ENCODE measurements around the gene SPRY2.

The SPRY2 gene

DNA sequence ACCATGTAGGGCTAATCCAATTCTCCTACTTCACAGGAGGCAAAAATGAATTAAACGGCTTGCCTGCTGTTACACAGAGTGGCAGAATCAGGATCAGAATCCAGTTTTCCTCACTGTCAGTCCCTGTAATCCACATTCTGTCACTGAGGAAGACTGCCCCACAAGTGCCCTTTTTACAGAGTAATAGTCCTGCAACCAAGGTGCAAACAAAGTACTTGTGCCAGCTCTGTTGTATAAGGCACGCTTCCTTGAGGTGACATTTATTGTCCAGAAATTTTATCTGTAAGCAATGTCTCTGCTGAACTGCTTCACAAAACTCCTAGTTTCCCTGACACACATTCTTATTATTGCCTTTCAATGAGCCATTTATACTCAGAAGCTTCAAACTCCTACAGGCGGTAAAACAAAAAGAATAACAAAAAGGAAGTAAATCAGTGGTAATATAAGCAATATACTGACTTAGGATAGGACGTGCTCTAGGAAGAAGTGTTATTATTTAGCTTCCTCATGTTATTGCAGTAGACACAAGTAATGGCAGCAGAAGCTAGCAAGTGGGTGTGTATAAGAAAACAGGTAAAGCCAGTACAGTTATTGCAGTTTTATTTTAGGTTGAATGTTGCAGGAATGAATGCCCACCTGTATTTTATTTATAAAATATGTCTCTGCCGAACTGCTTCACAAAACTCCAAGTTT, 28.8 kb downstream of the SPRY2 start:
- DNase-seq = no peak

DNA sequence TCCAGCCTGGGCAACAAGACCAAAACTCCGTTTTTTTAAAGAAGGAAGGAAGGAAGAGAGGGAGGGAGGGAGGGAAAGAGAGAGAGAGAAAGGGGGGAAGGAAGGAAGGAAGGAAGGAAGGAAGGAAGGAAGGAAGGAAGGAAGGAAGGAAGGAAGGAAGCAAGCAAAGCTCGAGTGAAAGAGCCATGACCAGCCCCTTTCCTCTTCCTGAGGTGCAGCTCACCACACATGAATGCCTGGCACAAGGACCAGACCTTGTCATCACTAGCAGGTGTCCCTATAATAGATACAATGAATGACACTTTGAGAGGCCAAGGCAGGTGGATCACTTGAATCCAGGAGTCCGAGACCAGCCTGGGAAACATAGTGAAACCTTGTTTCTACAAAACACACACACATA, 31.0 kb downstream of the SPRY2 start:
- no peak for DNase-seq

- DNase-seq = no peak
Measured at GRCh38 chr13:80307401-80307987, 33.4 kb downstream of the SPRY2 start.

GRCh38 chr13:80306337-80306972, 34.5 kb downstream of the SPRY2 start:
- no peak for DNase-seq

GRCh38 chr13:80305737-80306136, 35.2 kb downstream of the SPRY2 start:
- no peak for DNase-seq

GRCh38 chr13:80303225-80303811, 37.6 kb downstream of the SPRY2 start:
- DNase-seq = no peak

DNA sequence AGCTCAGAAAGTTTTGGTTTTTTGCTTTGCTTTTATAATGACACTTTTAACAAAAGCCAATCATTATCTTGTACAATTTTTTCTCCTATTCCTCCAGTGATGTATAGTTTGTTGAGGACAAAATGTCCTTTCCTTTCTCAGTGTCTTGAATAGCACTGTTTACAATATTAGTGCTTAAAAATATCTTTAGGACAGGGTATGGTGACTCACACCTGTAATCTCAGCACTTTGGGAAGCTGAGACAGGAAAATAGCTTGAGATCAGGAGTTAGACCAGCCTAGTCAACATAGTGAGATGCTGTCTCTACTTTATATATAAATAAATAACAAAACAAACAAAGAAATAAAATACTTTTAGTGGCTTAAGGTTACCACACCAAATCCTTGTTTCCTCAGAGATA, 41.9 kb downstream of the SPRY2 start:
- DNase-seq = no peak

DNA sequence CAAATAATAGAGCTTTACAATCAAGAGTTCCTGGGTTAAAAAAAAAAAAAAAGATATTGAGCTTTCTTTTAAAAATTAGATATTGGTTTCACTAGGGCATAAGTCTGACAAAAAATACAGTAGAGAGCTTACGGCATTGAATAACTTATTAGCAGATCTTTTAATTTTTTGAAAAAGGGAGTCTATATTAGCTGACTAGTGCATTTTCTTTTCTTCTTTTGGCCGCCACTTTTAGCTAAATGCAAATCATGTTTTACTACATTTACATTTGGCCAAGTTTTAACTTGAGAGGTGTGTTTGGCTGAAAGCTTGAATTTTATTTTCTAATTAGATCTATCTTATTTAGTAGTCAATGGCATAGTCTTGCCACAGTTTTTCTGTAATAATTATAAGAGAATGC, 43.4 kb downstream of the SPRY2 start:
- no peak for DNase-seq

- no peak for DNase-seq
Measured at GRCh38 chr13:80297094-80297493, 43.8 kb downstream of the SPRY2 start.

- DNase-seq = no peak
Measured at GRCh38 chr13:80296638-80297037, 44.3 kb downstream of the SPRY2 start.

DNA sequence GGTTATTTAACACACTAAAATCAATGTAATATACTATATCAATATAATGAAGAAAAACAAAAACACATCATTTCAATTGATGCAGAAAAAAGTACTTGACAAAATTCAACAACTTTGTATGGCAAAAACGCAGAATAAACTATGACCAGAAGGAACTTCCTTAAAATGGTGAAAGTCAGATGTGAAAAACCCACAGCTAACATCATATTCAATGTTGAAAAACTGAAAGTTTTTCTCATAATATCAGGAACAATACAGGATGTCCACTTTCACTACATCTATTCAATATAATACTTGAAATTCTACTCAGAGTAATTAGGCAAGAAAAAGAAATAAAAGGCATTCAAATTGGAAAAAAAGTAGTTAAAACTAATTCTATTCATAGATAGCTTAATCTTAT, 50.3 kb downstream of the SPRY2 start:
- no peak for DNase-seq
